K562 (cell line): ENCODE results near the gene HMG20B. TPM values are rescaled to one million over a fixed set of nuclear protein-coding genes. Genes with fewer than 3 reads are reported as not detected.

Source experiments
- ARID1B ChIP-seq: fragments of 450-650 bp; IDR thresholded peaks from 2 replicates; pipeline ENCODE4 v1.6.1; 2016; ENCODE audit warnings: antibody characterized with exemption, mild to moderate bottlenecking, inconsistent platforms
- GTF2A2 ChIP-seq: IDR thresholded peaks from 2 replicates; pipeline ENCODE4 v1.6.1; 2016; ENCODE audit warnings: mild to moderate bottlenecking, missing genetic modification characterization, missing compliant biosample characterization
- HDAC1 ChIP-seq, 2 experiments: fragments of 450-650 bp; IDR thresholded peaks; 2 replicates each; pipeline ENCODE4 v1.6.1; 2016 to 2017; ENCODE audit warnings: inconsistent platforms in 1 of 2, mild to moderate bottlenecking in 1 of 2, moderate library complexity in 1 of 2
- HNRNPK ChIP-seq: fragments of 200-400 bp; formaldehyde crosslinking; IDR thresholded peaks from one replicate; pipeline ENCODE4 v1.6.1; 2018; ENCODE audit warnings: mild to moderate bottlenecking, low read depth, low read length; ENCODE audit not compliant: poor library complexity, severe bottlenecking
- NCOA2 ChIP-seq, 2 experiments: fragments of 450-650 bp; IDR thresholded peaks; 2 replicates each; pipeline ENCODE4 v1.6.1; 2018; ENCODE audit warnings: mild to moderate bottlenecking in 2 of 2, moderate library complexity in 1 of 2; ENCODE audit not compliant: partially characterized antibody in 2 of 2
- RFX7 ChIP-seq: fragments of 250-450 bp; sonication (Bioruptor Pico); IDR thresholded peaks from 2 replicates; pipeline ENCODE4 v1.5.1; 2021; ENCODE audit warnings: mild to moderate bottlenecking
- SAP30 ChIP-seq: fragments of 200-600 bp; sonication (generic); IDR thresholded peaks from 2 replicates; pipeline ENCODE4 v1.6.1; 2012; ENCODE audit warnings: borderline replicate concordance, low read depth, mild to moderate bottlenecking, moderate library complexity, low read length, control low read depth, inconsistent platforms; ENCODE audit not compliant: insufficient read depth, poor library complexity, severe bottlenecking
- SMARCA5 ChIP-seq: fragments of 450-650 bp; IDR thresholded peaks from 2 replicates; pipeline ENCODE4 v1.6.1; 2016
- SMARCC2 ChIP-seq: fragments of 450-650 bp; IDR thresholded peaks from 2 replicates; pipeline ENCODE4 v1.6.1; 2017; ENCODE audit warnings: antibody characterized with exemption, moderate library complexity, mild to moderate bottlenecking, low read depth
- ZC3H4 ChIP-seq: sonication (generic); formaldehyde crosslinking; IDR thresholded peaks from 2 replicates; pipeline ENCODE4 v1.9.0; 2021; ENCODE audit warnings: missing genetic modification reagents, borderline replicate concordance
- ZFX ChIP-seq: sonication (generic); formaldehyde crosslinking; IDR thresholded peaks from 2 replicates; pipeline ENCODE4 v1.8.0; 2022; ENCODE audit warnings: mild to moderate bottlenecking, missing genetic modification reagents, moderate library complexity
- ZNF217 ChIP-seq: sonication (generic); formaldehyde crosslinking; IDR thresholded peaks from 2 replicates; pipeline ENCODE4 v1.8.0; 2022; ENCODE audit warnings: mild to moderate bottlenecking, missing genetic modification reagents
- ZNF57 ChIP-seq: fragments of 450-650 bp; formaldehyde crosslinking; IDR thresholded peaks from 2 replicates; pipeline ENCODE4 v1.4.0; 2020; ENCODE audit warnings: mild to moderate bottlenecking, moderate library complexity
- polyA plus RNA-seq, 8 experiments: library from polyadenylated mRNA; depleted of rRNA in 4 of 8; stranded (reverse) in 5 of 8; unstranded in 3 of 8; fragments of >200 nt; fragmentation: Nextera tagmentation in 2 of 8; fragmentation: Illumina TruSeq in 1 of 8; extraction: Ambion mirVana in 2 of 8; extraction: Trizol in 1 of 8; gene quantifications; 2 replicates each; pipeline versions ENCODE4 v1.2.1 to v1.2.3, GENCODE V29; 2011 to 2014; ENCODE audit warnings: inconsistent platforms in 1 of 8, missing spikeins in 1 of 8
- total RNA-seq, 7 experiments: library from RNA; depleted of rRNA in 6 of 7; stranded (reverse); fragments of >200 nt in 6 of 7; fragmentation: Illumina TruSeq in 2 of 7; extraction: Trizol in 2 of 7; gene quantifications; 2 replicates each; pipeline versions ENCODE4 v1.2.1 to v1.2.3, GENCODE V29; 2011 to 2021; ENCODE audit warnings: low replicate concordance in 1 of 7
- TF ChIP-seq, protein P1 (sequence below): sonication (generic); formaldehyde crosslinking; IDR thresholded peaks from 2 replicates; pipeline ENCODE4 v1.8.0; 2022; ENCODE audit warnings: mild to moderate bottlenecking, missing genetic modification reagents
- TF ChIP-seq, protein P2 (sequence below): fragments of 150-350 bp; IDR thresholded peaks from 2 replicates; pipeline ENCODE4 v1.6.1; 2014; ENCODE audit warnings: low read depth, mild to moderate bottlenecking, low read length, borderline replicate concordance
- TF ChIP-seq, protein P3 (sequence below): sonication (generic); formaldehyde crosslinking; IDR thresholded peaks from 2 replicates; pipeline ENCODE4 v1.8.1; 2023; ENCODE audit warnings: mild to moderate bottlenecking, missing genetic modification reagents
- TF ChIP-seq, protein P4 (sequence below): sonication (generic); formaldehyde crosslinking; IDR thresholded peaks from 2 replicates; pipeline ENCODE4 v1.8.0; 2023; ENCODE audit warnings: missing genetic modification reagents, mild to moderate bottlenecking, borderline replicate concordance

Gene HMG20B
- total and polyA plus RNA-seq, 9 of the 15 experiments (the other 6 are each of a cell fraction or from before 2014, with no cell fraction given): 0.35 to 172 (median 38.6) TPM

DNA sequence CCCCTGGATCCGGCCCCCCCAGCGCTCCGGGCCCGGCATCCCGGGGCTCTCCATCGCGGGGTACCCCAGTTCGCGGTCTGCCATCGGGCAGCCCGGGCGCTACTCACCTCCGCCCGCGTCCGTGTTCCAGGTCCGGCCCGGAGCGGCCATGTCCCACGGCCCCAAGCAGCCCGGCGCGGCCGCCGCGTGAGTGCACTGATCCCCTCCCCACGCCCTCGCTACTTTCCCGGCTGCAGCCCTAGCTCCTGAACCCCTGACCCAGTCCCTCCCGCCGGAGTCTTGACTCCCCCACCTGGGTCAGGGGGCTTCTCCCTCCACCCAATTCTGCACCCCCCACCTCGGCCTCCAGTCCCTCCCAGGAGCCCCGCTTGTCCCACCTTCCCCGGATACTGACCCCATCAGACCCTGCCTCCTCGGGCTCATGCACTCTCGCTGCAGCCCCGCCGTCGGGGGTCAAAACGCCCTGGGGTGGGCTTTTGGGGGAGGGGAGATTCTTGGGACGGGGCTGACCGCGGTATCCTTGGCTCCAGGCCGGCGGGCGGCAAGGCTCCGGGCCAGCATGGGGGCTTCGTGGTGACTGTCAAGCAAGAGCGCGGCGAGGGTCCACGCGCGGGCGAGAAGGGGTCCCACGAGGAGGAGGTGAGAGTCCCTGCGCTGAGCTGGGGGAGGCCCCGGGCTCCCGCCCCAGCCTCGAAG lies 566 bp downstream of the HMG20B start (continued):
- no peak for TF ChIP-seq SAP30
- TF ChIP-seq ZFX (CRISPR knock-in tag): peak; percentile 46
- no peak for TF ChIP-seq NCOA2 (IDR thresholded peaks at IDR 0.05; ENCODE audit: partially characterized antibody in 2 of 2)
- TF ChIP-seq HNRNPK: no peak
- TF ChIP-seq GTF2A2 (tag): no peak
- TF ChIP-seq, protein P1, sequence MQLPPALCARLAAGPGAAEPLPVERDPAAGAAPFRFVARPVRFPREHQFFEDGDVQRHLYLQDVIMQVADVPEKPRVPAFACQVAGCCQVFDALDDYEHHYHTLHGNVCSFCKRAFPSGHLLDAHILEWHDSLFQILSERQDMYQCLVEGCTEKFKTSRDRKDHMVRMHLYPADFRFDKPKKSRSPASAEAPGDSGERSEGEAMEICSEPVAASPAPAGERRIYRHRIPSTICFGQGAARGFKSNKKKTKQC (CRISPR knock-in tag): 0 out of 2 replicates have a peak, but pooled peaks have one; percentile 2
- TF ChIP-seq, protein P2, sequence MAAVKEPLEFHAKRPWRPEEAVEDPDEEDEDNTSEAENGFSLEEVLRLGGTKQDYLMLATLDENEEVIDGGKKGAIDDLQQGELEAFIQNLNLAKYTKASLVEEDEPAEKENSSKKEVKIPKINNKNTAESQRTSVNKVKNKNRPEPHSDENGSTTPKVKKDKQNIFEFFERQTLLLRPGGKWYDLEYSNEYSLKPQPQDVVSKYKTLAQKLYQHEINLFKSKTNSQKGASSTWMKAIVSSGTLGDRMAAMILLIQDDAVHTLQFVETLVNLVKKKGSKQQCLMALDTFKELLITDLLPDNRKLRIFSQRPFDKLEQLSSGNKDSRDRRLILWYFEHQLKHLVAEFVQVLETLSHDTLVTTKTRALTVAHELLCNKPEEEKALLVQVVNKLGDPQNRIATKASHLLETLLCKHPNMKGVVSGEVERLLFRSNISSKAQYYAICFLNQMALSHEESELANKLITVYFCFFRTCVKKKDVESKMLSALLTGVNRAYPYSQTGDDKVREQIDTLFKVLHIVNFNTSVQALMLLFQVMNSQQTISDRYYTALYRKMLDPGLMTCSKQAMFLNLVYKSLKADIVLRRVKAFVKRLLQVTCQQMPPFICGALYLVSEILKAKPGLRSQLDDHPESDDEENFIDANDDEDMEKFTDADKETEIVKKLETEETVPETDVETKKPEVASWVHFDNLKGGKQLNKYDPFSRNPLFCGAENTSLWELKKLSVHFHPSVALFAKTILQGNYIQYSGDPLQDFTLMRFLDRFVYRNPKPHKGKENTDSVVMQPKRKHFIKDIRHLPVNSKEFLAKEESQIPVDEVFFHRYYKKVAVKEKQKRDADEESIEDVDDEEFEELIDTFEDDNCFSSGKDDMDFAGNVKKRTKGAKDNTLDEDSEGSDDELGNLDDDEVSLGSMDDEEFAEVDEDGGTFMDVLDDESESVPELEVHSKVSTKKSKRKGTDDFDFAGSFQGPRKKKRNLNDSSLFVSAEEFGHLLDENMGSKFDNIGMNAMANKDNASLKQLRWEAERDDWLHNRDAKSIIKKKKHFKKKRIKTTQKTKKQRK: no peak
- TF ChIP-seq, protein P3, sequence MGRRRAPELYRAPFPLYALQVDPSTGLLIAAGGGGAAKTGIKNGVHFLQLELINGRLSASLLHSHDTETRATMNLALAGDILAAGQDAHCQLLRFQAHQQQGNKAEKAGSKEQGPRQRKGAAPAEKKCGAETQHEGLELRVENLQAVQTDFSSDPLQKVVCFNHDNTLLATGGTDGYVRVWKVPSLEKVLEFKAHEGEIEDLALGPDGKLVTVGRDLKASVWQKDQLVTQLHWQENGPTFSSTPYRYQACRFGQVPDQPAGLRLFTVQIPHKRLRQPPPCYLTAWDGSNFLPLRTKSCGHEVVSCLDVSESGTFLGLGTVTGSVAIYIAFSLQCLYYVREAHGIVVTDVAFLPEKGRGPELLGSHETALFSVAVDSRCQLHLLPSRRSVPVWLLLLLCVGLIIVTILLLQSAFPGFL (CRISPR knock-in tag): no peak
- TF ChIP-seq, protein P4, sequence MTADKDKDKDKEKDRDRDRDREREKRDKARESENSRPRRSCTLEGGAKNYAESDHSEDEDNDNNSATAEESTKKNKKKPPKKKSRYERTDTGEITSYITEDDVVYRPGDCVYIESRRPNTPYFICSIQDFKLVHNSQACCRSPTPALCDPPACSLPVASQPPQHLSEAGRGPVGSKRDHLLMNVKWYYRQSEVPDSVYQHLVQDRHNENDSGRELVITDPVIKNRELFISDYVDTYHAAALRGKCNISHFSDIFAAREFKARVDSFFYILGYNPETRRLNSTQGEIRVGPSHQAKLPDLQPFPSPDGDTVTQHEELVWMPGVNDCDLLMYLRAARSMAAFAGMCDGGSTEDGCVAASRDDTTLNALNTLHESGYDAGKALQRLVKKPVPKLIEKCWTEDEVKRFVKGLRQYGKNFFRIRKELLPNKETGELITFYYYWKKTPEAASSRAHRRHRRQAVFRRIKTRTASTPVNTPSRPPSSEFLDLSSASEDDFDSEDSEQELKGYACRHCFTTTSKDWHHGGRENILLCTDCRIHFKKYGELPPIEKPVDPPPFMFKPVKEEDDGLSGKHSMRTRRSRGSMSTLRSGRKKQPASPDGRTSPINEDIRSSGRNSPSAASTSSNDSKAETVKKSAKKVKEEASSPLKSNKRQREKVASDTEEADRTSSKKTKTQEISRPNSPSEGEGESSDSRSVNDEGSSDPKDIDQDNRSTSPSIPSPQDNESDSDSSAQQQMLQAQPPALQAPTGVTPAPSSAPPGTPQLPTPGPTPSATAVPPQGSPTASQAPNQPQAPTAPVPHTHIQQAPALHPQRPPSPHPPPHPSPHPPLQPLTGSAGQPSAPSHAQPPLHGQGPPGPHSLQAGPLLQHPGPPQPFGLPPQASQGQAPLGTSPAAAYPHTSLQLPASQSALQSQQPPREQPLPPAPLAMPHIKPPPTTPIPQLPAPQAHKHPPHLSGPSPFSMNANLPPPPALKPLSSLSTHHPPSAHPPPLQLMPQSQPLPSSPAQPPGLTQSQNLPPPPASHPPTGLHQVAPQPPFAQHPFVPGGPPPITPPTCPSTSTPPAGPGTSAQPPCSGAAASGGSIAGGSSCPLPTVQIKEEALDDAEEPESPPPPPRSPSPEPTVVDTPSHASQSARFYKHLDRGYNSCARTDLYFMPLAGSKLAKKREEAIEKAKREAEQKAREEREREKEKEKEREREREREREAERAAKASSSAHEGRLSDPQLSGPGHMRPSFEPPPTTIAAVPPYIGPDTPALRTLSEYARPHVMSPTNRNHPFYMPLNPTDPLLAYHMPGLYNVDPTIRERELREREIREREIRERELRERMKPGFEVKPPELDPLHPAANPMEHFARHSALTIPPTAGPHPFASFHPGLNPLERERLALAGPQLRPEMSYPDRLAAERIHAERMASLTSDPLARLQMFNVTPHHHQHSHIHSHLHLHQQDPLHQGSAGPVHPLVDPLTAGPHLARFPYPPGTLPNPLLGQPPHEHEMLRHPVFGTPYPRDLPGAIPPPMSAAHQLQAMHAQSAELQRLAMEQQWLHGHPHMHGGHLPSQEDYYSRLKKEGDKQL (CRISPR knock-in tag): no peak
- TF ChIP-seq SMARCC2: no peak
- no peak for TF ChIP-seq ZNF57 (CRISPR knock-in tag)
- 0 out of 2 replicates have a peak, but pooled peaks have one; percentile 31 for TF ChIP-seq ZC3H4 (CRISPR knock-in tag)
- TF ChIP-seq RFX7 (CRISPR knock-in tag): no peak
- TF ChIP-seq ARID1B: 0 out of 2 replicates have a peak, but pooled peaks have one; percentile 20
- no peak for TF ChIP-seq ZNF217 (CRISPR knock-in tag)
- no peak for TF ChIP-seq SMARCA5
- TF ChIP-seq HDAC1 (IDR thresholded peaks at IDR 0.05): 0 out of 4 replicates have a peak, but pooled peaks of 1 of the 2 experiments have one; percentile 67
